ENCODE data around the gene IRF9.
A peak's percentile ranks its signal among the peaks of the same experiment; 100 is the strongest.

The IRF9 gene

GRCh38 chr14:24113801-24114531 is 47.1 kb upstream of the IRF9 start (continued):
- TF ChIP-seq ZNF148 (tag by site-specific recombination; IDR thresholded peaks at IDR 0.05; ENCODE audit: borderline replicate concordance) (no peak), ZBTB17 (tag by site-specific recombination; IDR thresholded peaks at IDR 0.05) (no peak), ATF2 (tag by site-specific recombination; IDR thresholded peaks at IDR 0.05; ENCODE audit: low read depth) (no peak), ZNF639 (tag by site-specific recombination; IDR thresholded peaks at IDR 0.05) (peak; percentile 73; the same call in 1 of the 2 replicates), ZNF157 (tag by site-specific recombination; IDR thresholded peaks at IDR 0.05) (no peak), PRDM10 (tag by site-specific recombination; IDR thresholded peaks at IDR 0.05) (no peak), ZNF24 (tag by site-specific recombination; IDR thresholded peaks at IDR 0.05) (peak; percentile 57; the same call in 1 of the 2 replicates), ZNF518A (tag by site-specific recombination; conservative IDR thresholded peaks at IDR 0.05; ENCODE audit: low read depth) (peak; percentile 53; the same call in 1 of the 2 replicates), ZNF692 (tag by site-specific recombination; IDR thresholded peaks at IDR 0.05) (peak; percentile 96), ZNF621 (tag by site-specific recombination; IDR thresholded peaks at IDR 0.05) (no peak), ZNF394 (tag by site-specific recombination; IDR thresholded peaks at IDR 0.05; ENCODE audit: borderline replicate concordance) (peak; percentile 14; the same call in 1 of the 2 replicates), ZBTB8A (tag by site-specific recombination; IDR thresholded peaks at IDR 0.05) (0 out of 2 replicates have a peak, but pooled peaks have one; percentile 38), SP2 (tag by site-specific recombination; IDR thresholded peaks at IDR 0.05) (peak; percentile 53), BCL11A (tag by site-specific recombination; IDR thresholded peaks at IDR 0.05; ENCODE audit: low read depth) (0 out of 2 replicates have a peak, but pooled peaks have one; percentile 24), ZNF610 (tag by site-specific recombination; IDR thresholded peaks at IDR 0.05; ENCODE audit: borderline replicate concordance) (peak; percentile 61; the same call in 1 of the 2 replicates), KLF16 (tag by site-specific recombination; IDR thresholded peaks at IDR 0.05) (0 out of 2 replicates have a peak, but pooled peaks have one; percentile 27), ZNF701 (tag by site-specific recombination; IDR thresholded peaks at IDR 0.05) (peak; percentile 97), ZBTB20 (tag by site-specific recombination; IDR thresholded peaks at IDR 0.05) (peak; percentile 77; the same call in 1 of the 2 replicates), ZNF580 (tag by site-specific recombination; IDR thresholded peaks at IDR 0.05) (peak; percentile 52; the same call in 1 of the 2 replicates), ZNF600 (tag by site-specific recombination; IDR thresholded peaks at IDR 0.05) (peak; percentile 83), ZIC2 (tag by site-specific recombination; IDR thresholded peaks at IDR 0.05) (peak; percentile 78), ZSCAN30 (tag by site-specific recombination; IDR thresholded peaks at IDR 0.05) (peak; percentile 47; the same call in 1 of the 2 replicates)
